ENCODE data around the gene XAGE2.

The XAGE2 gene

GRCh38 chrX:52424656-52425055 lies 55.8 kb downstream of the XAGE2 start:
- DNase-seq (ENCODE audit: low spot score) = no peak

Data from Ammon's horn (tissue), 1 donor.